Measurements from ENCODE around the gene FBRS. TPM values are rescaled to one million over a fixed set of nuclear protein-coding genes. Genes with fewer than 3 reads are reported as not detected.
A peak's percentile ranks its signal among the peaks of the same experiment; 100 is the strongest.

The FBRS gene
- total and polyA plus RNA-seq, 2 of the 13 experiments (the other 11 are each of a cell fraction or from before 2014, with no cell fraction given): 13.7 to 16.2 TPM

GRCh38 chr16:30657866-30658730, at the start of gene FBRS (continued):
- TF ChIP-seq IRX3 (CRISPR knock-in tag; IDR thresholded peaks at IDR 0.05; ENCODE audit: borderline replicate concordance, low read depth) (no peak; the same call in 1 of the 2 replicates), TP53 (CRISPR knock-in tag; conservative IDR thresholded peaks at IDR 0.05) (no peak), ZNF569 (CRISPR knock-in tag; IDR thresholded peaks at IDR 0.05; ENCODE audit: borderline replicate concordance) (no peak), RBFOX2 (IDR thresholded peaks at IDR 0.05; ENCODE audit: low read depth, low read length) (peak; percentile 77), GTF2F1 (IDR thresholded peaks at IDR 0.05; ENCODE audit: low read length) (no peak), SIX1 (CRISPR knock-in tag; IDR thresholded peaks at IDR 0.05; ENCODE audit: borderline replicate concordance) (no peak), ZNF598 (CRISPR knock-in tag; IDR thresholded peaks at IDR 0.05; ENCODE audit: borderline replicate concordance) (0 out of 2 replicates have a peak, but pooled peaks have one; percentile 41), ZBTB39 (CRISPR knock-in tag; IDR thresholded peaks at IDR 0.05) (no peak), RARA (CRISPR knock-in tag; IDR thresholded peaks at IDR 0.05) (peak; percentile 63; the same call in 1 of the 2 replicates), HNF4G (IDR thresholded peaks at IDR 0.05; ENCODE audit: borderline replicate concordance, low read depth, low read length) (no peak; the same call in 1 of the 2 replicates), HNF4G (CRISPR knock-in tag; IDR thresholded peaks at IDR 0.05; ENCODE audit: borderline replicate concordance, low read depth) (no peak), SP4 (CRISPR knock-in tag; IDR thresholded peaks at IDR 0.05) (peak; percentile 100), PAWR (CRISPR knock-in tag; IDR thresholded peaks at IDR 0.05; ENCODE audit: borderline replicate concordance) (no peak), ZNF770 (CRISPR knock-in tag; IDR thresholded peaks at IDR 0.05) (no peak), ZHX1 (CRISPR knock-in tag; IDR thresholded peaks at IDR 0.05; ENCODE audit: low read depth) (peak; percentile 83), ZNF207 (IDR thresholded peaks at IDR 0.05; ENCODE audit: borderline replicate concordance) (no peak), ZNF570 (CRISPR knock-in tag; IDR thresholded peaks at IDR 0.05; ENCODE audit: borderline replicate concordance) (no peak), LRRFIP1 (CRISPR knock-in tag; conservative IDR thresholded peaks at IDR 0.05) (no peak), SRSF9 (IDR thresholded peaks at IDR 0.05; ENCODE audit: borderline replicate concordance, insufficient read depth, low read depth, low read length, poor library complexity, severe bottlenecking) (no peak)
